Activated CD4-positive, alpha-beta T cell treated with anti-CD3 and anti-CD28 coated beads, Interleukin-2, amount 10 ng/mL, durations not matched to agents 24 days and 14 days (primary cell): Measurements from ENCODE around the gene PRKCQ. TPM values are rescaled to one million over a fixed set of nuclear protein-coding genes. Genes with fewer than 3 reads are reported as not detected.
"Not testable (repeated sequence)": the region's sequence is repeated elsewhere in the genome, so short reads cannot be mapped to it uniquely, and the experiment has no call there.

Experiments
- DNase-seq: peaks from one replicate; pipeline ENCODE4 v3.0.0; 2022
- H3K27ac Mint-ChIP-seq: one replicate; pipeline ENCODE4 v1.8.0; 2022; ENCODE audit warnings: mild to moderate bottlenecking, mixed read lengths
- H3K27me3 Mint-ChIP-seq: one replicate; pipeline ENCODE4 v1.8.0; 2022; ENCODE audit warnings: mixed read lengths
- H3K36me3 Mint-ChIP-seq: one replicate; pipeline ENCODE4 v1.8.0; 2022; ENCODE audit warnings: low read depth, mild to moderate bottlenecking, mixed read lengths
- H3K4me1 Mint-ChIP-seq: one replicate; pipeline ENCODE4 v1.8.0; 2021; ENCODE audit warnings: mixed read lengths
- H3K4me3 Mint-ChIP-seq: one replicate; pipeline ENCODE4 v1.8.0; 2022; ENCODE audit warnings: mild to moderate bottlenecking, moderate library complexity, mixed read lengths
- H3K9me3 Mint-ChIP-seq: one replicate; pipeline ENCODE4 v1.8.0; 2021; ENCODE audit warnings: mixed read lengths
- intact Hi-C: fragments of 100-400 bp; cut with micrococcal nuclease; formaldehyde crosslinking; loops from one replicate; pipeline ENCODE4 v1.15.1; 2023
- total RNA-seq: library from RNA; stranded (reverse); gene quantifications from 2 replicates; pipeline ENCODE4 v1.2.3, GENCODE V29; 2022

The PRKCQ gene
- total RNA-seq, 1 donor from 2014 or later, result 36.0 TPM

DNA sequence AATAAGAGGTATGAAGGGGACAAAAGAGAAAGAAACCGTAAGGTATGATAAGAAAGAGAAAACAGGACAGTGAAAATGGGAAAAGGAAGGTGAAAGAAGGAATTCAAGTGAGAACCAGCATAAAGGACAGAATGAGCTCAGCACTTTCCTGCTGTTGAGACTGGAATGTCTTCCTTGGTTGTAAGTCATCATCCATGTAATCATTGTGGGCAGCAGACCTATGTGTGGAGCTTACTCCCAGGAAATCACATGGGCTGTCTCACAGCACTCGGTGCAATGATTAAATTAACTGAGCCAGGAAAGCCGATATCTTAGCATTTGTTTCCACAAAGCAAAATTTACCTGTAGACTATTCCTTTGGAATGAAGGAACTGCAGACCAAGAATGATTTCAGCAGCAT, 118.1 kb downstream of the PRKCQ start:
- H3K27me3 Mint-ChIP-seq, result no peaks in the 10 kb centered on the region
- H3K4me3 Mint-ChIP-seq, result no peak overlapping the region
- DNase-seq, result no peak
- no peak overlapping the region for H3K27ac Mint-ChIP-seq
- H3K36me3 Mint-ChIP-seq, result peaks cover 89% of the 10 kb centered on the region
- H3K4me1 Mint-ChIP-seq, result peaks cover 24% of the 10 kb centered on the region
- peaks cover 17% of the 10 kb centered on the region for H3K9me3 Mint-ChIP-seq
- intact Hi-C loops, result no loop called here

DNA sequence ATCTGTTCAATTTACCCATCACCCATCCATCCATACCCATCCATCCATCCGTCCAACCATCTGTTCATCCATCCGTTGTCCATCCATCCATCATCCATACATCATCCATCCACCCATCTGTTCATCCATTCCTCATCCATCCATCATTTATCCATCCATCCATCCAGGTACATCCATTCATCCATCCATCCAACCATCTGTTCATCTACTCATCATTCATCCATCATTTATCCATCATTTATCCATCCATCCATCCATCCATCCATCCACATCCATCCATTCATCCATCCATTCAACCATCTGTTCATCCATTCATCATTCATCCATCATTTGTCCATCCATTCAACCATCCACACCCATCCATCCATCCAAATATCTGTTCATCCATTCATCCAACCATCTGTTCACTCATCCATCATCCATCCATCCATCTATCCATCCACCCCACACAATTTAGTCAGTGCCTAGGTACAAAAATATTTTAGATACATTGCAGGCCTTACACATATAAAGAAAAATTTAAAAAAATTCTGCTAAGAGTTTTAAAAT, 119.1 kb downstream of the PRKCQ start:
- DNase-seq, result no peak
- no peak overlapping the region for H3K27ac Mint-ChIP-seq

DNA sequence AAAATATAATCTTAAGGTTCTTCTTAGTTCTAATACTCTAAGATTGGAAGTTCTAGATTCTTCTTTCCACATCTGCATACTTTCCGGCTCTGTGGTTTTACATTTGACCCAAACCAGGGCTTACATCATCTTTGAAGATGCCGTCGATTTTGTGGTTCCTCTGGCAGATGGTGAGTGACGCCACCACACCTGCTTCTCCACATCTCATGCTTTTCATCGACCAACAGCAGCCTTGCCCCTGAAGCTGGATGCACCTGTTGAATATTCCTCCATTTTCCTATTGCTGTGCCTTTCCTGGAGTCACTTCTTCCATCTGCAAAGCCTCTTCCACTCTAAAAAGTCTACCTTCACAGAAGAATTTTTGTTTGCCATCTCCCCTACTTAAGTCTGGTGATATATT, 121.3 kb downstream of the PRKCQ start:
- intact Hi-C loops, result no loop called here
- Mint-ChIP-seq H3K27me3 (no peaks in the 10 kb centered on the region), H3K9me3 (peaks cover 20% of the 10 kb centered on the region), H3K4me3 (no peak overlapping the region), H3K4me1 (peaks cover 13% of the 10 kb centered on the region), H3K36me3 (peaks cover 92% of the 10 kb centered on the region), H3K27ac (peak overlapping the region; percentile 72)
- DNase-seq, result no peak

More for the DNA sequence above, 119.1 kb downstream of the PRKCQ start:
- peaks cover 17% of the 10 kb centered on the region for H3K4me1 Mint-ChIP-seq
- intact Hi-C loops, result no loop called here
- no peak overlapping the region for H3K4me3 Mint-ChIP-seq
- H3K36me3 Mint-ChIP-seq, result peaks cover 89% of the 10 kb centered on the region
- H3K27me3 Mint-ChIP-seq, result no peaks in the 10 kb centered on the region
- H3K9me3 Mint-ChIP-seq, result peaks cover 17% of the 10 kb centered on the region

DNA sequence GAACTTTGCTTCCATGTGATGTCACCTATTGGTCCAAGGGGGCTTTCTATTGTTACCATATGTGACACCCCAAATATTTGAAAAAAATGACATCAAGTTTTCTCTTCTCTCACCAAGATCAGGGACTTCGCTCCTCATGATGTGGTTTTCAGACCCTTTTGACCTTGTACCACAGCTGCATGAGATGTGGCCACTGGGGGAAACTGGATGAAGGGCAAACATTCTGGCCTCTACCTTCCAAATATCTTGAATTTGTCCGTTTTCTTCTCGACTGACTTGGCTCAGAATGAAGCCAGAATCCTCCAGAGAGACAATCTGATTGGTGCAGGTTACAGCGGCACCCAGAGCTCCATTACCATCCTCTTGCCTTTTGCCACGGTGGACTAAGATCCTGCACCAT, 122.7 kb downstream of the PRKCQ start:
- peaks cover 85% of the 10 kb centered on the region for H3K36me3 Mint-ChIP-seq
- peaks cover 13% of the 10 kb centered on the region for H3K4me1 Mint-ChIP-seq
- DNase-seq, result no peak
- intact Hi-C loops, result no loop called here
- peaks cover 20% of the 10 kb centered on the region for H3K9me3 Mint-ChIP-seq
- no peak overlapping the region for H3K4me3 Mint-ChIP-seq
- no peaks in the 10 kb centered on the region for H3K27me3 Mint-ChIP-seq
- no peak overlapping the region for H3K27ac Mint-ChIP-seq

DNA sequence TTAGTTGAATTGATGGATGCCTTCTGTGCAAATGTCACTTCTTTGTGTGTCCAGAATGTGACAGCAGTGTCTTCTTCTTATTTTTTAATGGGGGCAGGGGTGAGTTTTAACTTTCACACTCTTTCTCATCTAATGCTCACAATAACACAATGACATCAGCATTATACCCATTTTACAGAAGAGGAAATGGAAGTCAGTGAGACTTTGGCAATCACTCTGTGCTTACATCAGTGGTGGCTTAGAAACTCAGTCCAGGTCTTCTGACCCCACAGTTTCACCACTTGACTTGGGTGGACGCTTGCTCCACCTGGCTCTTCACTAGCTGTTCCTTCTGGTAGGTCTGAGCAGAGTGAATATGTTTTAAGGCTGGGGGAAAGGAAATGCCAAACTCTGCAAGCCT, 124.0 kb downstream of the PRKCQ start:
- Mint-ChIP-seq H3K4me1 (peaks cover 13% of the 10 kb centered on the region), H3K27me3 (no peaks in the 10 kb centered on the region)
- intact Hi-C loops, result no loop called here

DNA sequence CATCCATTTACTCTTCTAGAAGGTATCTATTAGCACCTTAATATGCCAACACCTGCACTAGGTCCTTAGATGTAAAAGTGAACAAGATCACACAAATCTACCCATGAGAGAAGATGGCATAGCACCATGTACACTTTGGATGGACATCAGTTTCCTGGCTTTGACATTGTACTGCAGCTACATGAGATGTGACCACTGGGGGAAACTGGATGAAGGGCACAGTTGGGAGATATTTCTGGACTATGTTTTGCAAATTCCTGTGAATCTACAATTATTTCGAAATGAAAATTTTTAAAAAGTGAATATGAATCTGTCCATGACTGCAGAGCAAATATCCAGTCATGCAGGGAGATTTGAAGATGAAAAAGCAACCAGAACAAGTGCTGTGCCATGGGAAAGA, 124.5 kb downstream of the PRKCQ start:
- Mint-ChIP-seq H3K27ac (no peak overlapping the region), H3K4me3 (no peak overlapping the region), H3K9me3 (peaks cover 10% of the 10 kb centered on the region), H3K36me3 (peaks cover 79% of the 10 kb centered on the region), H3K27me3 (no peaks in the 10 kb centered on the region), H3K4me1 (peaks cover 13% of the 10 kb centered on the region)
- no peak for DNase-seq
- intact Hi-C loops, result no loop called here

More for the DNA sequence above, 124.0 kb downstream of the PRKCQ start:
- H3K4me3 Mint-ChIP-seq, result no peak overlapping the region
- H3K36me3 Mint-ChIP-seq, result peaks cover 81% of the 10 kb centered on the region
- H3K27ac Mint-ChIP-seq, result no peak overlapping the region
- H3K9me3 Mint-ChIP-seq, result peaks cover 14% of the 10 kb centered on the region
- DNase-seq, result no peak

DNA sequence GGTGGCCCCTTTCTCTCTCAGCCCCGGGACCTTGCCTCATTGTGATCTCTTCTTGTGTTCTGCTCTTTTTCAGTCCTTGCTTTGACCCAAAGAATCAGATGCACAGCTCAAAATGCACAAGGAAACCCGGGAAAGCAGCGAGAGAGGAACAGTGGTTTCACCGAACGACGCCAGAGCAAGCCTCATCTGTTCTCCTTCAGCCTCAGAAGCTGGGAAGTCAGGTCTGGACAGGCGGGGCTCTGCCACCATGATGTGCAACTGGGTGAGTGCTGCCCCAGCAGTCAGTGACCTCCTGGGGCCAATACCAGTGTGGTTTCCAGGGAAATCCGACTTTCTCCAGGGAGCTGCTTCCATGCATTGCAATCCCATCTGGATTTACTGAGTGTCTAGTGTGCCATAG, 133.4 kb downstream of the PRKCQ start:
- Mint-ChIP-seq H3K4me3 (no peak overlapping the region), H3K9me3 (no peaks in the 10 kb centered on the region), H3K36me3 (peaks cover 55% of the 10 kb centered on the region), H3K27me3 (no peaks in the 10 kb centered on the region), H3K27ac (no peak overlapping the region), H3K4me1 (peaks cover 31% of the 10 kb centered on the region)
- intact Hi-C loops, result no loop called here
- DNase-seq, result no peak

DNA sequence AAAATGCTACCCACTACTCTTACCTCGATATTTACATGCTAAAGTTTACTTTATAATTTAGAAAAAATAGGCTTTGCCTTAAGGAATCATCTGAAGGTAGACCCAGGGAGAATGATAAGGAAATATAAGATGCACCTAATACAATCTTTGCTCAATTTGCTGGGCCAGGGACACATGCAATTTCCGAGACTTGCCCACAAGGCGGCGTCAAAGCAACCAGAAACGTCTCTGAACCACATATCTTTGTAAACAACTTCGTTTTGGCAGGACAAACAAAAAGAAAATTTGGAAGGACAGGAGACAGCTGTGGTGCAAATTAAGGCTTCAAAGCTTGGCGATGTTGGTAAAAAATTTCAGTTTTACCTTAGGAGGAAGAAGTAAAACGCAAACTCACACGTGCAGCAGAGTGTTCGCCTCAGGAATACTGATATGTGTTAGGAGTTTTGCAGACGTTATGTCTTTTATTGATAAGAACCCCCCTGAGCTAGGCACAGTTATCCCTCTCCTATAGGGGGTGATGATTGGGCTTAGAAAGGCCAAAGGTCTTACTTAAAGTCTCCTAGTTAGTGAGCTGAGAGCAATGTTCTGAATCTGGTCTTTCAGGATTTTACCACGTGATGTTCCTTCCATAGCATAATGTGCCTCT, 134.3 kb downstream of the PRKCQ start:
- Mint-ChIP-seq H3K4me1 (peaks cover 33% of the 10 kb centered on the region), H3K27me3 (no peaks in the 10 kb centered on the region), H3K27ac (peak overlapping the region; percentile 46), H3K4me3 (no peak overlapping the region), H3K36me3 (peaks cover 58% of the 10 kb centered on the region), H3K9me3 (no peaks in the 10 kb centered on the region)
- intact Hi-C loops, result loop anchor here (1.0 to 2.0 kb wide), 3 partner anchors 97 to 222 kb away; no protein-coding TSS in a partner anchor
- peak; percentile 86 for DNase-seq

DNA sequence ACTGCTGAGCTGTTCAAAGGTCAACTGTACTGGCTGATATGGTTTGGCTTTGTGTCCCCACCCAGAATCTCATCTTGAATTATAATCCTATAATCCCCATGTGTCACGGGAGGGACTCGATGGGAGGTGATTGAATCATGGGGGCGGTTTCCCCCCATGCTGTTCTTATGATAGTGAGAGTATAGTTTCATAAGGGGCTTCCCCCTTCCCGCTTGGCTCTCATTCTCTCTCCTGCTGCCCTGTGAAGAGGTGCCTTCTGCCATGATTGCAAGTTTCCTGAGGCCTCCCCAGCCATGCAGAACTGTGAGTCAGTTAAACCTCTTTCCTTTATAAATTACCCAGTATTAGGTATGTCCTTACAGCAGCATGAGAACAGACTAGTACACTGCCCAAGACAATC, 140.2 kb downstream of the PRKCQ start:
- Mint-ChIP-seq H3K4me1 (peaks cover 17% of the 10 kb centered on the region), H3K36me3 (peaks cover 79% of the 10 kb centered on the region)
- intact Hi-C loops, result loop anchor here (5.0 kb wide), 1 partner anchor 42 kb away; no protein-coding TSS in a partner anchor
- not testable (repeated sequence) for DNase-seq, H3K9me3 Mint-ChIP-seq, H3K27me3 Mint-ChIP-seq, H3K27ac Mint-ChIP-seq, H3K4me3 Mint-ChIP-seq

DNA sequence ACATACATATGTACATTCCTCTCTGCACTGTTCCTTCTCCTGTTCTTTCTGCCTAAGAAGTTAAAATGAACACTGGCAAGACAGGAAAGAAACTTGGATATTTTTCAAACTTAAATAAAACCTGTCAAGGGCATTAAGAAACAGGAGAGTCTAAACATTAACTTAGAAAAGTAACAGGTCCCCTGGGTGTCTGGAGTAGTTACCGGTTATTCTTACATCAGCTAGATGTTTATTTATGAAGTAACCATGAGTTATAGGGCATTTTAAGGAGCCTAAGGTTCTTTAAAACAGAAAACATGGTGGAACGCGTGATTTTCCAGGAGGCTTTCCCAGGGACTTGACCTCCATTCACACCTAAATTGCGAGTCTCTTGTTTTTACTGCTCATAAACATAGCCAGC, 148.2 kb downstream of the PRKCQ start:
- peaks cover 68% of the 10 kb centered on the region for H3K36me3 Mint-ChIP-seq
- DNase-seq, result no peak
- peaks cover 10% of the 10 kb centered on the region for H3K4me1 Mint-ChIP-seq
- H3K27ac Mint-ChIP-seq, result peak overlapping the region; percentile 29
- intact Hi-C loops, result no loop called here
- no peak overlapping the region for H3K4me3 Mint-ChIP-seq
- H3K9me3 Mint-ChIP-seq, result no peaks in the 10 kb centered on the region
- no peaks in the 10 kb centered on the region for H3K27me3 Mint-ChIP-seq

DNA sequence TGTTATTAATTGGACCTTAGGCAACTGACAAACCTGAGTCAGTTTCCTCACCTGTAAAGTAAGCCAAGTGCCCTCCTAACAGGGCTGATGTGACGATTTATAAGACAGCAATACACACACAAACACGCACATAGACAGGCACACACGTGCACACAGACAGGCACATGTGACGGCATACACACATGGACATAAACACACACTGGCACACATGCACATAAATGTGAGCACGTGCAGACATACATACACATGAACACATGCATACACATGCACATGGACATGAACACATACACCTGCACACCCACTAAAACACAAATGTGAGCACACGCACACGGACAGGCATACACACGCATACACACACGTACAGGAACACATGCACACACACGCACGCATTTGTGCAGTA, 148.9 kb downstream of the PRKCQ start:
- H3K27me3 Mint-ChIP-seq, result no peaks in the 10 kb centered on the region
- H3K9me3 Mint-ChIP-seq, result no peaks in the 10 kb centered on the region
- H3K27ac Mint-ChIP-seq, result no peak overlapping the region
- intact Hi-C loops, result no loop called here
- DNase-seq, result no peak
- peaks cover 8% of the 10 kb centered on the region for H3K4me1 Mint-ChIP-seq
- H3K4me3 Mint-ChIP-seq, result no peak overlapping the region
- H3K36me3 Mint-ChIP-seq, result peaks cover 63% of the 10 kb centered on the region

DNA sequence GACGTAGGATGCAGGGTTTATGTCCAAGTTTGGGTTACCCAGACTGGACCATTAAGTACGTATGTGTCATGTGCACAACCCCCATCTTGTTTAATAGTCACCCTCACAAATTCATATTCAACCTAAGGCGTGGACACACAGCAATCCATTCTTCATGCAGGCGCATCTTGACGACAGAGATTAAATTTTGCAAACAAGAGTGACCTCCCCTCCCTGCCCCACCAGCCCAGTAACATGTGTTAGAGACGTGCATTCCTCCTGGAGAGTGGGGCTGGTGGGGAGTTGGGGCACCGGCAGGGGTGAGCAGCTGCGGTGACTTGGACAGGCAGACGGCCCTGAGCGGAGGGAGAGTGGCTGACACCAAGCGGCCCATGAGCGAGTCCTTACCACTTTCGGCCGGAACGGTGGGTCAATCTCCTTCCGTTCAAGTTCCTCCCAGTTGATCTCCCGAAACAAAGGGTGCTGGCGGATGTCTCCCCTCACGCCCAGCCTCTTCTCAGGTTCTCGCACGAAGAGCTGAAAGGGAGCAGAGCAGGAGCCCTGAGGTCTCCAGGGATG, 149.6 kb downstream of the PRKCQ start:
- H3K27ac Mint-ChIP-seq, result no peak overlapping the region
- peaks cover 65% of the 10 kb centered on the region for H3K36me3 Mint-ChIP-seq
- intact Hi-C loops, result no loop called here
- no peaks in the 10 kb centered on the region for H3K9me3 Mint-ChIP-seq
- H3K4me1 Mint-ChIP-seq, result peaks cover 14% of the 10 kb centered on the region
- DNase-seq, result no peak
- H3K4me3 Mint-ChIP-seq, result no peak overlapping the region
- no peaks in the 10 kb centered on the region for H3K27me3 Mint-ChIP-seq

DNA sequence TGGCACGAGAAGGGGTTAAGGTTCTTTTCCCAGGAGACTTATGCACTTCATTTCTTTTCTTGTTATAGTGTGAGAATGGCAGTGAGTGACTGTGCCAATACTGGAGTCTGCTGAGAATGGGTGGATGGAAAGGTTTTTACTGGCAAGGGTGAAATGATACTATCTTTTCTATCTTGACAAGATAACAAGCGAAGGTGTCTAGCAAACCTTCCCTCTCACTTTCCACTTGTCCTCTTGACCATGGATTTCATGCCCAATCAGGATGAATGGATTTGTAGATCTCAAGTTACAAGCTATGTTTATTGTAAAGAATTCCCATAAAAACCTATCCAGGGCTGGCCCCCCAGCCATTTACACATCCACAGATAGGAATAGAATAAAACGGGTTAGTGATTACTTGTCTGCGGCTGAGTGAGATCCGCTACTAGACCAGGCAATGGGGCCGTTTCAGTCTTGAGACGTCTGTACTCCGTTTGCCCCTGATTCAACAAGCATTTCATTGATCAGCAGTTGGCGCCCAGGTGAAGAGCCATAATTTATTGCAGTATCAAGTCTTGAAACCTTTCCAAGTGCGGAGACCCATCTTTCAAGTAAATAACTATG, 152.6 kb downstream of the PRKCQ start:
- intact Hi-C loops, result loop anchor here (10.0 kb wide), 1 partner anchor 987 kb away; the partner anchor contains the start of gene SFMBT2
- Mint-ChIP-seq H3K27ac (no peak overlapping the region), H3K27me3 (no peaks in the 10 kb centered on the region), H3K4me1 (peaks cover 23% of the 10 kb centered on the region), H3K4me3 (no peak overlapping the region), H3K9me3 (no peaks in the 10 kb centered on the region), H3K36me3 (peaks cover 58% of the 10 kb centered on the region)
- no peak for DNase-seq

DNA sequence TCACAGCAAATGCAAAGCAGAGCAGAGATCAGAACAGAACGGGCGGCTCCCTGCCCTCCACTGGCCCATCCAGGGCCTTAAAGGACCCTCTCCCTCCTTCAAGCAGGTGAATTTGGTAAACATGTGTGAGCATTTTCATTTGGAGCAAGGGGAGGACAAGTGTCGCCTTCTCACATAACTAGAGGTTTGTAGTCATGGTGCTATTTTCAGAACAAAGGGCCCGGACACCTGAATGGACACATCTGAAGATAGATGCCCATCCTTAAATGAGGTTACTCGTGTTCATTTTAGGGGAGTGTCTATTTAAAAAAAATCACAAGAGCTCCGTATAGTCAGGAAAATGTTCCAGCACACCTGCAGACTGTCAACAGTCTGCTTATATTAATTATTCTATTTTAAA, 153.8 kb downstream of the PRKCQ start:
- peak overlapping the region; percentile 75 for H3K27ac Mint-ChIP-seq
- no peak overlapping the region for H3K4me3 Mint-ChIP-seq
- no peaks in the 10 kb centered on the region for H3K27me3 Mint-ChIP-seq
- peaks cover 58% of the 10 kb centered on the region for H3K36me3 Mint-ChIP-seq
- DNase-seq, result no peak
- H3K9me3 Mint-ChIP-seq, result no peaks in the 10 kb centered on the region
- intact Hi-C loops, result loop anchor here (10.0 kb wide), 1 partner anchor 988 kb away; the partner anchor contains the start of gene SFMBT2
- H3K4me1 Mint-ChIP-seq, result peaks cover 23% of the 10 kb centered on the region
